ENCODE measurements around the gene SS18L1. TPM values are rescaled to one million over a fixed set of nuclear protein-coding genes. Genes with fewer than 3 reads are reported as not detected.

Gene SS18L1
- total RNA-seq, 1 experiment from 2014 or later: 21.6 TPM

DNA sequence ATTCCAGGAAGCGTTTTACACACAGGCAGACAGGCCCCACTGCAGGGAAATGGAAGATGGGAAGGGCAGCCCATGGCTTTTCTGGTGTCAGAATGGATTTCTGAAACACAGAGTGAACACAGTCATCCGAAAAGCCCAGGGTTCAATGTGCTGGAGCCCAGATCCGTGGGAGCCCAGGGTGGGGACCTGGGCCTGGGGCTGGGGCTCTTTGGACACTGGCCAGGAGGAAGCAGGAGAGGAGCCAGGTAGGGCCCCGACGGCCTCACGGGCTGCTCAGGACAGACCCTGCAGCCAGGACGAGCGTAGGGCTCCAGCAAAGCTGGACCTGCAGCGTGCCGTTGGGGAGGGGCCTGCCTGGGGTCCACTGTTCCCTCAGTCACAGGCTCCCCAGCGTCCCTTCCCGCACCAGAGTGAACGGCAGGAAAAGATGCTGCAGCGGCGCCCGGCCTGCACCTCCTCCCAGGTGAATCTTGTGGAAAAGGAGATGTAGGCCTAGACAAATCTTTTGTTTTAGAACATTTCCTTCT, 45.6 kb upstream of the SS18L1 start:
- POLR2A ChIA-PET: no interaction called here
- CTCF ChIA-PET: no interaction called here
- no peak for ATAC-seq

GRCh38 chr20:62101078-62101477, 42.5 kb upstream of the SS18L1 start:
- no TSS peak for BruUV-seq (replicated peaks)
- Histone ChIP-seq H3K4me3 (ENCODE audit: low read depth in 2 of 2, low read length in 2 of 2) (no peak overlapping the region), H3K4me1 (ENCODE audit: control insufficient read depth, insufficient read depth, low read length) (no peaks in the 10 kb centered on the region), H3K27me3 (ENCODE audit: control insufficient read depth, insufficient read depth, low read length) (no peaks in the 10 kb centered on the region), H3K9me3 (ENCODE audit: control insufficient read depth, insufficient read depth, low read depth, low read length) (no peaks in the 10 kb centered on the region; the same call in 1 of the 2 replicates), H3K27ac (ENCODE audit: low read length) (no peak overlapping the region), H3K36me3 (ENCODE audit: control insufficient read depth, insufficient read depth, low read length) (no peaks in the 10 kb centered on the region)
- ATAC-seq: no peak
- no peak for DNase-seq (ENCODE audit: low read depth, low spot score)
- TF ChIP-seq REST (IDR thresholded peaks at IDR 0.05; ENCODE audit: insufficient read depth in 1 of 2, low read depth in 2 of 2, low read length in 1 of 2): no peak
- TF ChIP-seq TCF7L2 (IDR thresholded peaks at IDR 0.05; ENCODE audit: low read depth, low read length): no peak
- TF ChIP-seq SIN3A (IDR thresholded peaks at IDR 0.05; ENCODE audit: borderline replicate concordance, insufficient read depth, low read depth, low read length): no peak
- no peak for TF ChIP-seq CTCF (IDR thresholded peaks at IDR 0.05)
- TF ChIP-seq POLR2AphosphoS5 (IDR thresholded peaks at IDR 0.05; ENCODE audit: low read depth, low read length): no peak
- intact Hi-C loops (cut with micrococcal nuclease; ENCODE audit: unreplicated experiment) (no loop called here), in situ Hi-C loops (cut with HindIII; ENCODE audit: low pct_unique_long_range_greater_than_20kb, low sequenced_read_pairs) (no loop called here)
- POLR2A ChIA-PET: no interaction called here
- CTCF ChIA-PET: no interaction called here

More for the DNA sequence above, 45.6 kb upstream of the SS18L1 start:
- DNase-seq (ENCODE audit: low read depth, low spot score): no peak
- Histone ChIP-seq H3K27ac (ENCODE audit: low read length) (no peak overlapping the region), H3K27me3 (ENCODE audit: control insufficient read depth, insufficient read depth, low read length) (no peaks in the 10 kb centered on the region), H3K4me3 (ENCODE audit: low read depth in 2 of 2, low read length in 2 of 2) (no peak overlapping the region), H3K9me3 (ENCODE audit: control insufficient read depth, insufficient read depth, low read depth, low read length) (no peaks in the 10 kb centered on the region; the same call in 1 of the 2 replicates), H3K4me1 (ENCODE audit: control insufficient read depth, insufficient read depth, low read length) (no peaks in the 10 kb centered on the region), H3K36me3 (ENCODE audit: control insufficient read depth, insufficient read depth, low read length) (no peaks in the 10 kb centered on the region)
- BruUV-seq (replicated peaks): no TSS peak
- in situ Hi-C loops (cut with HindIII; ENCODE audit: low pct_unique_long_range_greater_than_20kb, low sequenced_read_pairs) (no loop called here), intact Hi-C loops (cut with micrococcal nuclease; ENCODE audit: unreplicated experiment) (no loop called here)
- TF ChIP-seq TCF7L2 (IDR thresholded peaks at IDR 0.05; ENCODE audit: low read depth, low read length): no peak
- no peak for TF ChIP-seq CTCF (IDR thresholded peaks at IDR 0.05)
- TF ChIP-seq SIN3A (IDR thresholded peaks at IDR 0.05; ENCODE audit: borderline replicate concordance, insufficient read depth, low read depth, low read length): no peak
- no peak for TF ChIP-seq REST (IDR thresholded peaks at IDR 0.05; ENCODE audit: insufficient read depth in 1 of 2, low read depth in 2 of 2, low read length in 1 of 2)
- TF ChIP-seq POLR2AphosphoS5 (IDR thresholded peaks at IDR 0.05; ENCODE audit: low read depth, low read length): no peak

Data from Panc1 (cell line).